ENCODE measurements around the gene SORBS1.

The SORBS1 gene

DNA sequence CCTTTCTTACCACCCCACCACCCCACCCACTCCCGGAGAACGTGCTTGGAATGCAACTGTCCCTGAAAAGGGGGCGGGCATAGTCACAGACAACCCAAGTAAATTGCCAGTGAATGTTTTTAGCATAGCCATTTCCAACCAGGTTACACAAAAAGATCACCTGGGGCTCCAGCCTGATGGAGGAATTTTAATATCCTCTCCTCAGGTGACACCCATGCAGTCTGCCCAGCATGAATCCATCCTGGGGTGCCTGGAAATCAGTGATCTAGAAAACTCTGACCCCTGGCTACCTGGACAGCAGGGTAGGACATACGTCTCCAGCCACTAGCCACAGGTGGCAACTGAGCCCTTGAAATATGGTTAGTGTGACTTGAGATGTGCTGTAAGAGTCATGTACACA, 61.1 kb downstream of the SORBS1 start:
- Histone ChIP-seq H3K4me1 (ENCODE audit: control insufficient read depth, insufficient read depth, low read length) (peaks cover 6% of the 10 kb centered on the region; the same call in 1 of the 2 replicates), H3K27ac (ENCODE audit: extremely low read depth, low read depth, low read length) (no peak overlapping the region), H3K36me3 (ENCODE audit: control insufficient read depth in 2 of 2, insufficient read depth in 1 of 2, low read length in 2 of 2) (no peaks in the 10 kb centered on the region), H3K9me3 (ENCODE audit: control insufficient read depth, insufficient read depth, low read depth, low read length) (no peaks in the 10 kb centered on the region), H3K4me3 (ENCODE audit: low read depth, low read length) (no peak overlapping the region)
- TF ChIP-seq SCRT2 (tag by site-specific recombination; IDR thresholded peaks at IDR 0.05), result peak; percentile 47; the same call in 1 of the 2 replicates
- TF ChIP-seq, protein P1, sequence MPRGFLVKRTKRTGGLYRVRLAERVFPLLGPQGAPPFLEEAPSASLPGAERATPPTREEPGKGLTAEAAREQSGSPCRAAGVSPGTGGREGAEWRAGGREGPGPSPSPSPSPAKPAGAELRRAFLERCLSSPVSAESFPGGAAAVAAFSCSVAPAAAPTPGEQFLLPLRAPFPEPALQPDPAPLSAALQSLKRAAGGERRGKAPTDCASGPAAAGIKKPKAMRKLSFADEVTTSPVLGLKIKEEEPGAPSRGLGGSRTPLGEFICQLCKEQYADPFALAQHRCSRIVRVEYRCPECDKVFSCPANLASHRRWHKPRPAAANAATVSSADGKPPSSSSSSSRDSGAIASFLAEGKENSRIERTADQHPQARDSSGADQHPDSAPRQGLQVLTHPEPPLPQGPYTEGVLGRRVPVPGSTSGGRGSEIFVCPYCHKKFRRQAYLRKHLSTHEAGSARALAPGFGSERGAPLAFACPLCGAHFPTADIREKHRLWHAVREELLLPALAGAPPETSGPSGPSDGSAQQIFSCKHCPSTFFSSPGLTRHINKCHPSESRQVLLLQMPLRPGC (tag by site-specific recombination; IDR thresholded peaks at IDR 0.05), result no peak
- TF ChIP-seq ZIC2 (tag by site-specific recombination; IDR thresholded peaks at IDR 0.05), result peak; percentile 75
- ChIA-PET POLR2A (no interaction called here), CTCF (no interaction called here)

DNA sequence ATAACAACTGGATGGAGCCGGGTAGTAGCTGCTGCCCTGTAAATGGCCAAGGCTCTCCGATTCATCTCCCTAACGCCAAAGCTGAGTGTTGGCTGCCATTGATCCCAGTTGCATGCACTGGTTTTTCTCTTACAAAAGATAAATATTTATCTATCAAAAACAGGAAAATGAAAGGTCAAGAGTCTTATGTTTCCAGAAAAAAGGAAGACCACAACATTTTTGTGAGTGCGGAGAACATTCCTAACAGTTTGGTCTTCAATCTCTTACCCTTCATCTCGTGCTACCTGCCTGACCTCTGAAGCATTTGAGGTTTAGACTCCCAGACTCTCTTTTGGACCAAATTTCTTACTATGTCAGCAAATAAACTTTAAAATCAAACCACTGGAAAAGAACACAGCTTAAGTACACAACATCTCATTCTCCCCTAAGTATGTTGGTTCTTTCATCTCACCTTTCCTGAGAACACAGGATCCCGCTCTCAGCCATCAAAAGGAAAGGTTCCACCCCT, 61.6 kb downstream of the SORBS1 start:
- Histone ChIP-seq H3K27ac (ENCODE audit: extremely low read depth, low read depth, low read length) (no peak overlapping the region), H3K9me3 (ENCODE audit: control insufficient read depth, insufficient read depth, low read depth, low read length) (no peaks in the 10 kb centered on the region), H3K36me3 (ENCODE audit: control insufficient read depth in 2 of 2, insufficient read depth in 1 of 2, low read length in 2 of 2) (no peaks in the 10 kb centered on the region), H3K4me1 (ENCODE audit: control insufficient read depth, insufficient read depth, low read length) (peaks cover 6% of the 10 kb centered on the region; the same call in 1 of the 2 replicates), H3K4me3 (ENCODE audit: low read depth, low read length) (no peak overlapping the region)
- CTCF ChIA-PET, result interaction anchor here (0.7 kb wide), 1 partner anchor 1525 kb away, joined by 3 read pairs; no protein-coding TSS in a partner anchor
- TF ChIP-seq ZNF701 (tag by site-specific recombination; IDR thresholded peaks at IDR 0.05) (no peak), ZBTB17 (tag by site-specific recombination; IDR thresholded peaks at IDR 0.05) (no peak), ZNF776 (tag by site-specific recombination; IDR thresholded peaks at IDR 0.05; ENCODE audit: borderline replicate concordance) (no peak), ZNF626 (tag by site-specific recombination; IDR thresholded peaks at IDR 0.05) (no peak), ZNF354C (tag by site-specific recombination; IDR thresholded peaks at IDR 0.05; ENCODE audit: borderline replicate concordance, low read depth) (no peak), KLF7 (tag by site-specific recombination; IDR thresholded peaks at IDR 0.05; ENCODE audit: borderline replicate concordance) (no peak), HOXA7 (CRISPR knock-in tag; IDR thresholded peaks at IDR 0.05; ENCODE audit: borderline replicate concordance) (no peak), ZNF600 (tag by site-specific recombination; IDR thresholded peaks at IDR 0.05) (no peak), ZNF555 (tag by site-specific recombination; conservative IDR thresholded peaks at IDR 0.05) (no peak), ZNF211 (tag by site-specific recombination; IDR thresholded peaks at IDR 0.05; ENCODE audit: low read depth) (no peak), ZNF791 (tag by site-specific recombination; IDR thresholded peaks at IDR 0.05) (no peak)
- TF ChIP-seq, protein P2, sequence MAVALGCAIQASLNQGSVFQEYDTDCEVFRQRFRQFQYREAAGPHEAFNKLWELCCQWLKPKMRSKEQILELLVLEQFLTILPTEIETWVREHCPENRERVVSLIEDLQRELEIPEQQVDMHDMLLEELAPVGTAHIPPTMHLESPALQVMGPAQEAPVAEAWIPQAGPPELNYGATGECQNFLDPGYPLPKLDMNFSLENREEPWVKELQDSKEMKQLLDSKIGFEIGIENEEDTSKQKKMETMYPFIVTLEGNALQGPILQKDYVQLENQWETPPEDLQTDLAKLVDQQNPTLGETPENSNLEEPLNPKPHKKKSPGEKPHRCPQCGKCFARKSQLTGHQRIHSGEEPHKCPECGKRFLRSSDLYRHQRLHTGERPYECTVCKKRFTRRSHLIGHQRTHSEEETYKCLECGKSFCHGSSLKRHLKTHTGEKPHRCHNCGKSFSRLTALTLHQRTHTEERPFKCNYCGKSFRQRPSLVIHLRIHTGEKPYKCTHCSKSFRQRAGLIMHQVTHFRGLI (tag by site-specific recombination; IDR thresholded peaks at IDR 0.05), result no peak
- TF ChIP-seq, protein P3, sequence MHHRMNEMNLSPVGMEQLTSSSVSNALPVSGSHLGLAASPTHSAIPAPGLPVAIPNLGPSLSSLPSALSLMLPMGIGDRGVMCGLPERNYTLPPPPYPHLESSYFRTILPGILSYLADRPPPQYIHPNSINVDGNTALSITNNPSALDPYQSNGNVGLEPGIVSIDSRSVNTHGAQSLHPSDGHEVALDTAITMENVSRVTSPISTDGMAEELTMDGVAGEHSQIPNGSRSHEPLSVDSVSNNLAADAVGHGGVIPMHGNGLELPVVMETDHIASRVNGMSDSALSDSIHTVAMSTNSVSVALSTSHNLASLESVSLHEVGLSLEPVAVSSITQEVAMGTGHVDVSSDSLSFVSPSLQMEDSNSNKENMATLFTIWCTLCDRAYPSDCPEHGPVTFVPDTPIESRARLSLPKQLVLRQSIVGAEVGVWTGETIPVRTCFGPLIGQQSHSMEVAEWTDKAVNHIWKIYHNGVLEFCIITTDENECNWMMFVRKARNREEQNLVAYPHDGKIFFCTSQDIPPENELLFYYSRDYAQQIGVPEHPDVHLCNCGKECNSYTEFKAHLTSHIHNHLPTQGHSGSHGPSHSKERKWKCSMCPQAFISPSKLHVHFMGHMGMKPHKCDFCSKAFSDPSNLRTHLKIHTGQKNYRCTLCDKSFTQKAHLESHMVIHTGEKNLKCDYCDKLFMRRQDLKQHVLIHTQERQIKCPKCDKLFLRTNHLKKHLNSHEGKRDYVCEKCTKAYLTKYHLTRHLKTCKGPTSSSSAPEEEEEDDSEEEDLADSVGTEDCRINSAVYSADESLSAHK (tag by site-specific recombination; IDR thresholded peaks at IDR 0.05), result no peak
- TF ChIP-seq, protein P4, sequence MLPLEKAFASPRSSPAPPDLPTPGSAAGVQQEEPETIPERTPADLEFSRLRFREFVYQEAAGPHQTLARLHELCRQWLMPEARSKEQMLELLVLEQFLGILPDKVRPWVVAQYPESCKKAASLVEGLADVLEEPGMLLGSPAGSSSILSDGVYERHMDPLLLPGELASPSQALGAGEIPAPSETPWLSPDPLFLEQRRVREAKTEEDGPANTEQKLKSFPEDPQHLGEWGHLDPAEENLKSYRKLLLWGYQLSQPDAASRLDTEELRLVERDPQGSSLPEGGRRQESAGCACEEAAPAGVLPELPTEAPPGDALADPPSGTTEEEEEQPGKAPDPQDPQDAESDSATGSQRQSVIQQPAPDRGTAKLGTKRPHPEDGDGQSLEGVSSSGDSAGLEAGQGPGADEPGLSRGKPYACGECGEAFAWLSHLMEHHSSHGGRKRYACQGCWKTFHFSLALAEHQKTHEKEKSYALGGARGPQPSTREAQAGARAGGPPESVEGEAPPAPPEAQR (tag by site-specific recombination; IDR thresholded peaks at IDR 0.05), result no peak
- POLR2A ChIA-PET, result no interaction called here

All from HEK293 (cell line).